ENCODE results near the gene GPAM. TPM values are rescaled to one million over a fixed set of nuclear protein-coding genes. Genes with fewer than 3 reads are reported as not detected.

Gene GPAM
- total RNA-seq, 1 donor from 2014 or later = 15.4 TPM

DNA sequence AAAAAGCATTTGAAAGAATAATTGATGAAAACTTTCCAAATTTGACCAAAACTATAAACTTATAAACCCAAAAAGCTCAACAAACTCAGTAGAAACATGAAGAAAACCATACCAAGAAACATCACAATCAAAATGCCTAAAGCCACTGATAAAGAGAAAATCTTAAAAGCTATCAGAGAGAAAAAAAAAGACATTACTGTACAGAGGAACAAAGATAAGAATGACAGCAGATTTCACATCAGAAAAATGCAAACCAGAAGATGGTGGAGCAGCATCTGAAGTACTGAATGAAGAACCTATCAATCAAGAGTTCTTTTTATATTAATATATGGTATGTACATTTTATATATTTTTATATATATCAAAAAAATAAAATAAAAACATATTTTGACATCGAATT lies 2.4 kb upstream of the GPAM start:
- H3K4me1 ChIP-seq (ENCODE audit: insufficient read depth, low read length) = peaks cover 5% of the 10 kb centered on the region
- H3K9ac ChIP-seq (ENCODE audit: low read length) = no peak overlapping the region
- H4K20me1 ChIP-seq (ENCODE audit: insufficient read depth, low read length) = no peaks in the 10 kb centered on the region
- DNase-seq (ENCODE audit: low read depth) = no peak
- no peak for FAIRE-seq
- no peaks in the 10 kb centered on the region for H3K9me3 ChIP-seq (ENCODE audit: insufficient read depth, low read depth, low read length)
- no peak overlapping the region for H3K4me2 ChIP-seq (ENCODE audit: low read length)
- H2AFZ ChIP-seq (ENCODE audit: low read depth, low read length) = no peak overlapping the region
- peaks cover 7% of the 10 kb centered on the region for H3K9me3 Mint-ChIP-seq (ENCODE audit: unreplicated experiment)
- H3K36me3 ChIP-seq (ENCODE audit: insufficient read depth, low read length) = no peaks in the 10 kb centered on the region
- H3K27me3 ChIP-seq (ENCODE audit: insufficient read depth, low read length) = no peaks in the 10 kb centered on the region
- peaks cover 2% of the 10 kb centered on the region for H3K36me3 Mint-ChIP-seq (ENCODE audit: low read depth, unreplicated experiment)
- TF ChIP-seq, protein P1, sequence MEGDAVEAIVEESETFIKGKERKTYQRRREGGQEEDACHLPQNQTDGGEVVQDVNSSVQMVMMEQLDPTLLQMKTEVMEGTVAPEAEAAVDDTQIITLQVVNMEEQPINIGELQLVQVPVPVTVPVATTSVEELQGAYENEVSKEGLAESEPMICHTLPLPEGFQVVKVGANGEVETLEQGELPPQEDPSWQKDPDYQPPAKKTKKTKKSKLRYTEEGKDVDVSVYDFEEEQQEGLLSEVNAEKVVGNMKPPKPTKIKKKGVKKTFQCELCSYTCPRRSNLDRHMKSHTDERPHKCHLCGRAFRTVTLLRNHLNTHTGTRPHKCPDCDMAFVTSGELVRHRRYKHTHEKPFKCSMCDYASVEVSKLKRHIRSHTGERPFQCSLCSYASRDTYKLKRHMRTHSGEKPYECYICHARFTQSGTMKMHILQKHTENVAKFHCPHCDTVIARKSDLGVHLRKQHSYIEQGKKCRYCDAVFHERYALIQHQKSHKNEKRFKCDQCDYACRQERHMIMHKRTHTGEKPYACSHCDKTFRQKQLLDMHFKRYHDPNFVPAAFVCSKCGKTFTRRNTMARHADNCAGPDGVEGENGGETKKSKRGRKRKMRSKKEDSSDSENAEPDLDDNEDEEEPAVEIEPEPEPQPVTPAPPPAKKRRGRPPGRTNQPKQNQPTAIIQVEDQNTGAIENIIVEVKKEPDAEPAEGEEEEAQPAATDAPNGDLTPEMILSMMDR (IDR thresholded peaks at IDR 0.05; ENCODE audit: insufficient read depth, low read depth, low read length) = no peak
- H3K27ac Mint-ChIP-seq (ENCODE audit: unreplicated experiment) = no peak overlapping the region
- no peak overlapping the region for H3K4me3 ChIP-seq (ENCODE audit: insufficient read depth, low read depth, low read length)
- H3K4me3 Mint-ChIP-seq (ENCODE audit: unreplicated experiment) = no peak overlapping the region
- no peak overlapping the region for H3K27ac ChIP-seq (ENCODE audit: low read depth, low read length)
- H3K79me2 ChIP-seq (ENCODE audit: insufficient read depth, low read length) = no peaks in the 10 kb centered on the region
- H3K27me3 Mint-ChIP-seq (ENCODE audit: low read depth, unreplicated experiment) = no peaks in the 10 kb centered on the region
- peaks cover 4% of the 10 kb centered on the region for H3K4me1 Mint-ChIP-seq (ENCODE audit: low read depth, unreplicated experiment)

DNA sequence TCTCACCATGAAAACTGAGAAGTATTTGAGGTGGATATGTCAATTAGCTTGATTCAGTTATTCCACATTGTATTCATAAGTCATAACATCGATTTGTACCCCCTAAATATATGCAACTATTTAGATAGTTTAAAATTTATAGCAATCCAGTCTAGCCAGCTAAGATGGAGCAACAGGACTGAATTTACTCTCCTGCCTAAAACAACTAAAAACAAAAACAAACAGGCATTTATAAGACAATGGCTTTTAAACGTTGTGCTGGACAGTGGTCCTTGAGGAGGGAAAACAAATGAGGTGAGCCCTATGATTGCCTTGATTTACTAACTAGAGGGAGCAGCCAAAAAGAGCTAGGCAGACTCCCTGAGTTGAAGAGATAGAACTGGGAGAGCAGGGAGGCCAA lies 814 bp upstream of the GPAM start:
- no peaks in the 10 kb centered on the region for H3K27me3 ChIP-seq (ENCODE audit: insufficient read depth, low read length)
- peak overlapping the region; percentile 95 for H3K4me2 ChIP-seq (ENCODE audit: low read length)
- Mint-ChIP-seq H3K27me3 (ENCODE audit: low read depth, unreplicated experiment) (no peaks in the 10 kb centered on the region), H3K4me3 (ENCODE audit: unreplicated experiment) (peak overlapping the region; percentile 86), H3K36me3 (ENCODE audit: low read depth, unreplicated experiment) (peaks cover 2% of the 10 kb centered on the region), H3K27ac (ENCODE audit: unreplicated experiment) (peak overlapping the region; percentile 71), H3K4me1 (ENCODE audit: low read depth, unreplicated experiment) (peaks cover 4% of the 10 kb centered on the region), H3K9me3 (ENCODE audit: unreplicated experiment) (peaks cover 7% of the 10 kb centered on the region)
- no peaks in the 10 kb centered on the region for H4K20me1 ChIP-seq (ENCODE audit: insufficient read depth, low read length)
- TF ChIP-seq, protein P1 (IDR thresholded peaks at IDR 0.05; ENCODE audit: insufficient read depth, low read depth, low read length) = no peak
- no peak for TF ChIP-seq EZH2 (IDR thresholded peaks at IDR 0.05; ENCODE audit: insufficient read depth, low read length)
- DNase-seq (ENCODE audit: low read depth) (no peak), FAIRE-seq (no peak)
- H3K79me2 ChIP-seq (ENCODE audit: insufficient read depth, low read length) = no peaks in the 10 kb centered on the region
- H3K9me3 ChIP-seq (ENCODE audit: insufficient read depth, low read depth, low read length) = no peaks in the 10 kb centered on the region
- H2AFZ ChIP-seq (ENCODE audit: low read depth, low read length) = peak overlapping the region; percentile 99
- H3K4me1 ChIP-seq (ENCODE audit: insufficient read depth, low read length) = peaks cover 5% of the 10 kb centered on the region
- peak overlapping the region; percentile 92 for H3K9ac ChIP-seq (ENCODE audit: low read length)
- H3K4me3 ChIP-seq (ENCODE audit: insufficient read depth, low read depth, low read length) = peak overlapping the region; percentile 92
- peaks cover 12% of the 10 kb centered on the region for H3K36me3 ChIP-seq (ENCODE audit: insufficient read depth, low read length)
- no peak overlapping the region for H3K27ac ChIP-seq (ENCODE audit: low read depth, low read length)

- Histone ChIP-seq H3K36me3 (ENCODE audit: insufficient read depth, low read length) (peaks cover 13% of the 10 kb centered on the region), H2AFZ (ENCODE audit: low read depth, low read length) (peak overlapping the region; percentile 99), H3K4me1 (ENCODE audit: insufficient read depth, low read length) (peaks cover 5% of the 10 kb centered on the region), H3K9me3 (ENCODE audit: insufficient read depth, low read depth, low read length) (no peaks in the 10 kb centered on the region), H4K20me1 (ENCODE audit: insufficient read depth, low read length) (no peaks in the 10 kb centered on the region), H3K4me3 (ENCODE audit: insufficient read depth, low read depth, low read length) (peak overlapping the region; percentile 92), H3K4me2 (ENCODE audit: low read length) (peak overlapping the region; percentile 95), H3K27me3 (ENCODE audit: insufficient read depth, low read length) (no peaks in the 10 kb centered on the region), H3K79me2 (ENCODE audit: insufficient read depth, low read length) (no peaks in the 10 kb centered on the region), H3K9ac (ENCODE audit: low read length) (peak overlapping the region; percentile 92), H3K27ac (ENCODE audit: low read depth, low read length) (peak overlapping the region; percentile 85)
- TF ChIP-seq, protein P1 (IDR thresholded peaks at IDR 0.05; ENCODE audit: insufficient read depth, low read depth, low read length) = no peak
- TF ChIP-seq EZH2 (IDR thresholded peaks at IDR 0.05; ENCODE audit: insufficient read depth, low read length) = no peak
- Mint-ChIP-seq H3K4me3 (ENCODE audit: unreplicated experiment) (peak overlapping the region; percentile 86), H3K9me3 (ENCODE audit: unreplicated experiment) (peaks cover 7% of the 10 kb centered on the region), H3K36me3 (ENCODE audit: low read depth, unreplicated experiment) (peaks cover 2% of the 10 kb centered on the region), H3K27ac (ENCODE audit: unreplicated experiment) (peak overlapping the region; percentile 70), H3K27me3 (ENCODE audit: low read depth, unreplicated experiment) (no peaks in the 10 kb centered on the region), H3K4me1 (ENCODE audit: low read depth, unreplicated experiment) (peaks cover 4% of the 10 kb centered on the region)
- FAIRE-seq = no peak
- DNase-seq (ENCODE audit: low read depth) = no peak
Measured at GRCh38 chr10:112184052-112184371, 447 bp upstream of the GPAM start.

Measured in astrocyte (in vitro differentiated cells and primary cell).